ENCODE data around the gene SMAD6.

The SMAD6 gene

GRCh38 chr15:66783314-66783713 is 81.3 kb downstream of the SMAD6 start:
- Histone ChIP-seq H3K4me1 (ENCODE audit: insufficient read depth, low read length, poor library complexity, severe bottlenecking) (peaks cover 6% of the 10 kb centered on the region), H3K9me2 (replicated peaks; ENCODE audit: low read depth, low read length) (no peaks in the 10 kb centered on the region), H3K9ac (ENCODE audit: low read depth, low read length, poor library complexity, severe bottlenecking) (no peak overlapping the region), H2AFZ (ENCODE audit: low read length) (no peak overlapping the region), H3K79me2 (ENCODE audit: insufficient read depth, low read length) (no peaks in the 10 kb centered on the region), H3K9me3 (ENCODE audit: insufficient read depth, low read depth, low read length) (no peaks in the 10 kb centered on the region), H3K27me3 (ENCODE audit: insufficient read depth, low read length, poor library complexity, severe bottlenecking) (no peaks in the 10 kb centered on the region), H4K20me1 (ENCODE audit: insufficient read depth, low read length, poor library complexity, severe bottlenecking) (no peaks in the 10 kb centered on the region), H3K4me3 (ENCODE audit: low read length, poor library complexity, severe bottlenecking) (no peak overlapping the region), H3K4me2 (ENCODE audit: low read depth, low read length, poor library complexity, severe bottlenecking) (no peak overlapping the region), H3K36me3 (ENCODE audit: insufficient read depth, low read length) (no peaks in the 10 kb centered on the region), H3F3A (ENCODE audit: low read depth) (no peaks in the 10 kb centered on the region)
- TF ChIP-seq EZH2phosphoT487 (IDR thresholded peaks at IDR 0.05; ENCODE audit: borderline replicate concordance) (no peak), CTCF (conservative IDR thresholded peaks at IDR 0.05; ENCODE audit: low read length) (no peak)

GRCh38 chr15:66783725-66784124 is 81.7 kb downstream of the SMAD6 start:
- no peak overlapping the region for H2AFZ ChIP-seq (ENCODE audit: low read length)
- H3F3A ChIP-seq (ENCODE audit: low read depth): no peaks in the 10 kb centered on the region
- H3K4me1 ChIP-seq (ENCODE audit: insufficient read depth, low read length, poor library complexity, severe bottlenecking): peaks cover 6% of the 10 kb centered on the region
- no peaks in the 10 kb centered on the region for H4K20me1 ChIP-seq (ENCODE audit: insufficient read depth, low read length, poor library complexity, severe bottlenecking)
- no peak overlapping the region for H3K4me3 ChIP-seq (ENCODE audit: low read length, poor library complexity, severe bottlenecking)
- H3K79me2 ChIP-seq (ENCODE audit: insufficient read depth, low read length): no peaks in the 10 kb centered on the region
- no peak overlapping the region for H3K9ac ChIP-seq (ENCODE audit: low read depth, low read length, poor library complexity, severe bottlenecking)
- no peaks in the 10 kb centered on the region for H3K9me2 ChIP-seq (replicated peaks; ENCODE audit: low read depth, low read length)
- H3K4me2 ChIP-seq (ENCODE audit: low read depth, low read length, poor library complexity, severe bottlenecking): no peak overlapping the region
- no peaks in the 10 kb centered on the region for H3K27me3 ChIP-seq (ENCODE audit: insufficient read depth, low read length, poor library complexity, severe bottlenecking)
- no peaks in the 10 kb centered on the region for H3K36me3 ChIP-seq (ENCODE audit: insufficient read depth, low read length)
- TF ChIP-seq EZH2phosphoT487 (IDR thresholded peaks at IDR 0.05; ENCODE audit: borderline replicate concordance): no peak
- TF ChIP-seq CTCF (conservative IDR thresholded peaks at IDR 0.05; ENCODE audit: low read length): no peak
- no peaks in the 10 kb centered on the region for H3K9me3 ChIP-seq (ENCODE audit: insufficient read depth, low read depth, low read length)

- H3K79me2 ChIP-seq (ENCODE audit: insufficient read depth, low read length): no peaks in the 10 kb centered on the region
- H2AFZ ChIP-seq (ENCODE audit: low read length): no peak overlapping the region
- no peak overlapping the region for H3K4me3 ChIP-seq (ENCODE audit: low read length, poor library complexity, severe bottlenecking)
- H3K4me2 ChIP-seq (ENCODE audit: low read depth, low read length, poor library complexity, severe bottlenecking): no peak overlapping the region
- no peaks in the 10 kb centered on the region for H3F3A ChIP-seq (ENCODE audit: low read depth)
- no peak for TF ChIP-seq CTCF (conservative IDR thresholded peaks at IDR 0.05; ENCODE audit: low read length)
- no peak for TF ChIP-seq EZH2phosphoT487 (IDR thresholded peaks at IDR 0.05; ENCODE audit: borderline replicate concordance)
- H3K9ac ChIP-seq (ENCODE audit: low read depth, low read length, poor library complexity, severe bottlenecking): no peak overlapping the region
- H4K20me1 ChIP-seq (ENCODE audit: insufficient read depth, low read length, poor library complexity, severe bottlenecking): no peaks in the 10 kb centered on the region
- H3K9me2 ChIP-seq (replicated peaks; ENCODE audit: low read depth, low read length): no peaks in the 10 kb centered on the region
- H3K9me3 ChIP-seq (ENCODE audit: insufficient read depth, low read depth, low read length): no peaks in the 10 kb centered on the region
- no peaks in the 10 kb centered on the region for H3K27me3 ChIP-seq (ENCODE audit: insufficient read depth, low read length, poor library complexity, severe bottlenecking)
- H3K4me1 ChIP-seq (ENCODE audit: insufficient read depth, low read length, poor library complexity, severe bottlenecking): peaks cover 6% of the 10 kb centered on the region
- no peaks in the 10 kb centered on the region for H3K36me3 ChIP-seq (ENCODE audit: insufficient read depth, low read length)
Observed at GRCh38 chr15:66784174-66784573, 82.1 kb downstream of the SMAD6 start.
